Measurements from ENCODE around the gene TOMM34.

DNA sequence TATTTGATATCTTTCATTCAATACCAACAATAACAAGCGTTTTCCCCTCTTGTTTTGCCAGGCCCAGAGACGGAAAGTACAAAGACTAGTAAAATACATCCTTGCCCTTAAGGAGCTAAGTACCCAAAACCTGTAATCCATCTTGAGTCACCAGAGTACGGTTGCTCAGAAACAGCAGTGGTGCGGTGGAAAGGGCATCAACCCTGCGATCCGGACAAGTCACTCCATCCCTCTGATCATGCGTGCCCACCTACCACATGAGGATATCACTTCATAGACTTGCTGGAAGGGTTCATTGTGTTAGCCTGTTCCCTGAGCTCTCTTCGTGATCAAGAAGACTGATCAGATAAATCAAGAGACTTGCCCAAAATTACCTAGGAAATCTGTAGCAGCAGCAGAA, 1.9 kb downstream of the TOMM34 start:
- TF ChIP-seq CTCF (IDR thresholded peaks at IDR 0.05) (no peak), EZH2 (IDR thresholded peaks at IDR 0.05) (no peak)
